Psoas muscle (tissue), 8 donors: ENCODE results near the gene WNT6. TPM values are rescaled to one million over a fixed set of nuclear protein-coding genes. Genes with fewer than 3 reads are reported as not detected.

Source experiments
- ATAC-seq, 4 donors: fragments of 200-7000 bp; cut with Tn5 transposase; one replicate each; pipeline ENCODE4 v1.9.1; 2020; ENCODE audit warnings: moderate library complexity in 3 of 4, mild to moderate bottlenecking in 2 of 4
- DNase-seq, 2 donors: peaks; one replicate each; pipeline ENCODE4 v3.0.0-alpha.2; 2020
- H3K27ac ChIP-seq: fragments of 200-600 bp; one replicate; pipeline ENCODE4 v1.8.0; 2022
- H3K27me3 ChIP-seq, 3 donors: fragments of 200-600 bp in 1 of 3; one replicate each; pipeline versions ENCODE4 v1.6.1 to v1.8.0; 2013 to 2022; ENCODE audit warnings: low read length in 2 of 3, mild to moderate bottlenecking in 2 of 3, moderate library complexity in 1 of 3; ENCODE audit not compliant: insufficient read depth in 3 of 3
- H3K36me3 ChIP-seq, 2 donors: fragments of 200-600 bp in 1 of 2; one replicate each; pipeline versions ENCODE4 v1.6.1 to v1.8.0; 2013 to 2022; ENCODE audit warnings: low read depth in 1 of 2, mild to moderate bottlenecking in 1 of 2, moderate library complexity in 1 of 2; ENCODE audit not compliant: insufficient read depth in 1 of 2
- H3K4me1 ChIP-seq: fragments of 200-600 bp; one replicate; pipeline ENCODE4 v1.8.0; 2022
- H3K4me3 ChIP-seq: fragments of 200-600 bp; one replicate; pipeline ENCODE4 v1.8.0; 2022; ENCODE audit warnings: mild to moderate bottlenecking
- H3K9me3 ChIP-seq: fragments of 200-600 bp; one replicate; pipeline ENCODE4 v1.8.0; 2022
- WGBS, 3 donors: extraction: QIAGEN DNeasy Blood & Tissue Kit; methylation state at CpG; one replicate each; pipeline versions ENCODE4 v1.1.6 to v1.1.7; 2013; 5-methylcytosine and 5-hydroxymethylcytosine counted together
- intact Hi-C, 2 donors: fragments of 100-400 bp; cut with DNase I; formaldehyde crosslinking; loops; one replicate each; pipeline versions ENCODE4 v1.11.0 to v1.14.2; 2022
- polyA plus RNA-seq, 3 donors: library from polyadenylated mRNA; stranded (reverse); fragments of 200-250 nt; gene quantifications; one replicate each; pipeline ENCODE4 v1.2.3, GENCODE V29; 2013
- total RNA-seq, 4 donors: library from RNA; stranded (reverse); fragmentation: NEBNext Ultra II Directional in 2 of 4; extraction: Animal tissue kit (Norgen Biotek cat#: 25700) in 2 of 4; gene quantifications; one replicate each; pipeline versions ENCODE4 v1.2.1 to v1.2.4, GENCODE V29; 2021 to 2023
- TF ChIP-seq, protein P1 (sequence below): fragments of 200-600 bp; IDR thresholded peaks from one replicate; pipeline ENCODE4 v1.8.0; 2022; ENCODE audit warnings: antibody characterized with exemption
- donor health status: healthy with polysubstance abuse.
- donor health status: DM: no; HTN: no; CAD: no; lungs with moderate emphysema.
- donor health status: Bipolar disorder and iron deficiency.
- donor health status: healthy.
- donor health status: DM: yes; HTN: yes; CAD: no.
- donor health status: DM: no; HTN: no; CAD: no.
- donor health status: DM: no; HTN: no; CAD: no.
- donor health status: DM: yes; HTN: yes; CAD: no.

Gene WNT6
- total and polyA plus RNA-seq, 7 donors = 0.05 to 1.0 (median 0.20) TPM

DNA sequence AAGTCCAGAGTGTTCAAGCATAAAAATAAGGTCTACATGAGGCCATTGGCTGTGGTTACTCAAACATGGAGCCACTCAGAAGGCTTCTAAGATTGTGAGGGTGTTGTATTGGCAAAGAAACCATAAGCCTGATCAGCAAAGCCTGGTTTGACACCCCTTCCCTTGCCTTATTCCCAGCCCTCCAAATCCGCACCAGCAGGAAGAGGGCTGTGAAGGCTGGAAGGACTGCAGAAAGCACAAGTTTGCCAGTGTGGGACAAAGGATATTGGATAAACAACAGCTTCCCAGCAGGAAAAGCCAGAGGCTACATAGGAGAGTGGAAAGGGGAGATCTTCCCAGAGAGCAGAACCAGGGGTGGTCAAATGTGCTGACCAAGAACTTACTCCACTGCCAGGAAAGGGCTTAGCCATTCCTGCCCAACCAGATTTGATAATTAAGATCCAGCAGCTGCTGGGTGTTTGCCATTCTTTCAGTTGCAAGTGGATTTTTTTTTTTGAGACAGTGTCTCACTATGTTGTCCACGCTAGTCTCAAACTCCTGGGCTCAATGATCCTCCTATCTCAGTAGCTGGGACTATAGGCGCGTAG is 26.5 kb upstream of the WNT6 start:
- Histone ChIP-seq H3K4me1 (peaks cover 65% of the 10 kb centered on the region), H3K36me3 (no peaks in the 10 kb centered on the region), H3K27ac (peak overlapping the region; percentile 91), H3K4me3 (no peak overlapping the region), H3K27me3 (no peaks in the 10 kb centered on the region), H3K9me3 (peaks cover 6% of the 10 kb centered on the region)
- WGBS, 3 donors = 67 to 83% (median 72%) methylated on average over 4 of the region's 4 CpGs
- ATAC-seq (no peak), DNase-seq (peak in 1 of 2 donors; percentile 40)
- intact Hi-C loops = loop anchor here in 1 of 2 donors (5.0 kb wide), 1 partner anchor 51 kb away; the partner anchor contains the start of gene CYP27A1
- TF ChIP-seq, protein P1, sequence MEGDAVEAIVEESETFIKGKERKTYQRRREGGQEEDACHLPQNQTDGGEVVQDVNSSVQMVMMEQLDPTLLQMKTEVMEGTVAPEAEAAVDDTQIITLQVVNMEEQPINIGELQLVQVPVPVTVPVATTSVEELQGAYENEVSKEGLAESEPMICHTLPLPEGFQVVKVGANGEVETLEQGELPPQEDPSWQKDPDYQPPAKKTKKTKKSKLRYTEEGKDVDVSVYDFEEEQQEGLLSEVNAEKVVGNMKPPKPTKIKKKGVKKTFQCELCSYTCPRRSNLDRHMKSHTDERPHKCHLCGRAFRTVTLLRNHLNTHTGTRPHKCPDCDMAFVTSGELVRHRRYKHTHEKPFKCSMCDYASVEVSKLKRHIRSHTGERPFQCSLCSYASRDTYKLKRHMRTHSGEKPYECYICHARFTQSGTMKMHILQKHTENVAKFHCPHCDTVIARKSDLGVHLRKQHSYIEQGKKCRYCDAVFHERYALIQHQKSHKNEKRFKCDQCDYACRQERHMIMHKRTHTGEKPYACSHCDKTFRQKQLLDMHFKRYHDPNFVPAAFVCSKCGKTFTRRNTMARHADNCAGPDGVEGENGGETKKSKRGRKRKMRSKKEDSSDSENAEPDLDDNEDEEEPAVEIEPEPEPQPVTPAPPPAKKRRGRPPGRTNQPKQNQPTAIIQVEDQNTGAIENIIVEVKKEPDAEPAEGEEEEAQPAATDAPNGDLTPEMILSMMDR = no peak

DNA sequence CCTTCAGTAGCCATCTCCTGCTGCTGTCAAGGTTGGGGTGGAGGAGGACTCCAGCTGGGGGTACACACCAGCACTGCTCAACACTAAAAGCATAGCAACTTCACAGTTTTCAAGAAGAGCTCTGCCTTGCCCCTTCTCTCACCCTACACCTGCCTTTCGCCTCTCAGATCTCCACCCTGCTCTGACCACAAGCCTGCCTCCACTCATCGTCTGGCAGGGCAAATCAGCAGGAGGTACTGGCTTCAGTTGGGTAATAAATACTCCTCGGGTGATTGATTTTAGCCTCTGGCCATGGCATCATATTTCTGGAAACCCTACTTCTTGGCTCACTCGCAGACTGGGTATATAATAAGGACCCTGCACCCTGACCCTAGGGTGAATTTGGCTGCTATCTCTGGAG is 24.9 kb upstream of the WNT6 start:
- intact Hi-C loops = loop anchor here (5.0 kb wide), 2 partner anchors 32 to 52 kb away; partner anchors contain the start of gene CYP27A1 (in 1 of the 2)
- Histone ChIP-seq H3K4me3 (no peak overlapping the region), H3K36me3 (no peaks in the 10 kb centered on the region), H3K27me3 (no peaks in the 10 kb centered on the region), H3K9me3 (peaks cover 6% of the 10 kb centered on the region), H3K4me1 (peaks cover 57% of the 10 kb centered on the region), H3K27ac (peak overlapping the region; percentile 91)
- DNase-seq (peak in 1 of 2 donors; percentile 17), ATAC-seq (peak in 1 of 4 donors; percentile 20)
- WGBS, 3 donors = 26 to 46% (median 29%) methylated on average over 4 of the region's 4 CpGs
- TF ChIP-seq, protein P1 = no peak

- no peaks in the 10 kb centered on the region for H3K36me3 ChIP-seq
- H3K4me3 ChIP-seq = no peak overlapping the region
- WGBS, 3 donors = 93 to 94% (median 94%) methylated on average over 2 of the region's 2 CpGs
- peaks cover 38% of the 10 kb centered on the region for H3K4me1 ChIP-seq
- no peaks in the 10 kb centered on the region for H3K27me3 ChIP-seq
- intact Hi-C loops = loop anchor here (5.0 kb wide), 1 partner anchor 35 kb away; no protein-coding TSS in a partner anchor
- TF ChIP-seq, protein P1 = no peak
- H3K9me3 ChIP-seq = peaks cover 6% of the 10 kb centered on the region
- ATAC-seq = no peak
- no peak for DNase-seq
- no peak overlapping the region for H3K27ac ChIP-seq
Measured at GRCh38 chr2:218837495-218837894, 22.1 kb upstream of the WNT6 start.

DNA sequence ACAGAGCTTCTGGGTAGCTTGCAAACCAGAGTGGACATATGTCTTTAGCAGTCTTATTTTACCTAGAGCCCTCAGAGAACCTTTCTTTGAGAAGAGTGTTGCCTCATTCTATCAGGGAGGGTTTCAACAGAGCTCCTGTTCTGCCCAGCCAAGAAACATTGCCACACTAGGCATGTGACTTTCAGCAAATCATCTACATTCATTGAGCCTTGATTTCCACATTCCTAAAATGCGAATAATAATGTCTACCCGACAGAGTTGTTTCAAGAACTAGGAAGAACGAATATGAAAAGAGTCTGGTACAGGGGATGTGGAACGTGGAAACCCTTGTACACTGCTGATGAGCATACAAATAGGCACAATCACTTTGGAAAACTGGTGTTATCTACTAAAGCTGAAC is 20.2 kb upstream of the WNT6 start:
- Histone ChIP-seq H3K9me3 (peaks cover 6% of the 10 kb centered on the region), H3K4me1 (peaks cover 19% of the 10 kb centered on the region), H3K27me3 (no peaks in the 10 kb centered on the region), H3K27ac (peak overlapping the region; percentile 54), H3K4me3 (no peak overlapping the region), H3K36me3 (no peaks in the 10 kb centered on the region)
- 60 to 64% (median 62%) methylated on average over 4 of the region's 4 CpGs for WGBS, 3 donors
- intact Hi-C loops = loop anchor here (5.0 kb wide), 1 partner anchor 37 kb away; no protein-coding TSS in a partner anchor
- ATAC-seq (peak; percentile 79 to 93 (median 87)), DNase-seq (peak in 1 of 2 donors; percentile 29)
- TF ChIP-seq, protein P1 = no peak
